Epidermal melanocyte (primary cell): ENCODE measurements around the gene PALB2.
"Not testable (repeated sequence)": the region's sequence is repeated elsewhere in the genome, so short reads cannot be mapped to it uniquely, and the experiment has no call there.

Experiments
- DNase-seq: peaks from one replicate; pipeline ENCODE4 v3.0.0; 2011; ENCODE audit warnings: low spot score; ENCODE audit not compliant: insufficient read length

PALB2 gene

GRCh38 chr16:23584186-23585076, 56.7 kb downstream of the PALB2 start:
- no peak for DNase-seq

- not testable (repeated sequence) for DNase-seq
Observed at GRCh38 chr16:23583271-23583670, 57.8 kb downstream of the PALB2 start.

- no peak for DNase-seq
Observed at GRCh38 chr16:23581764-23582163, 59.3 kb downstream of the PALB2 start.

GRCh38 chr16:23580391-23580790, 60.7 kb downstream of the PALB2 start:
- no peak for DNase-seq

- DNase-seq, result no peak
Observed at GRCh38 chr16:23579371-23579770, 61.7 kb downstream of the PALB2 start.

- no peak for DNase-seq
Observed at GRCh38 chr16:23578101-23578830, 62.8 kb downstream of the PALB2 start.

GRCh38 chr16:23577493-23577892, 63.6 kb downstream of the PALB2 start:
- no peak for DNase-seq

GRCh38 chr16:23575834-23576233, 65.3 kb downstream of the PALB2 start:
- DNase-seq, result no peak

GRCh38 chr16:23573817-23574216, 67.3 kb downstream of the PALB2 start:
- DNase-seq, result no peak

GRCh38 chr16:23572394-23572793, 68.7 kb downstream of the PALB2 start:
- DNase-seq, result no peak

- no peak for DNase-seq
Observed at GRCh38 chr16:23571895-23572294, 69.2 kb downstream of the PALB2 start.

GRCh38 chr16:23570992-23571632, 70.0 kb downstream of the PALB2 start:
- no peak for DNase-seq

GRCh38 chr16:23567602-23568001, 73.5 kb downstream of the PALB2 start:
- DNase-seq, result no peak

- DNase-seq, result peak; percentile 56
Observed at GRCh38 chr16:23566724-23567123, 74.4 kb downstream of the PALB2 start.

- DNase-seq, result no peak
Observed at GRCh38 chr16:23564575-23565363, 76.3 kb downstream of the PALB2 start.

- DNase-seq, result no peak
Observed at GRCh38 chr16:23563186-23563585, 77.9 kb downstream of the PALB2 start.

- DNase-seq, result no peak
Observed at GRCh38 chr16:23562505-23562904, 78.6 kb downstream of the PALB2 start.

- no peak for DNase-seq
Observed at GRCh38 chr16:23561586-23561985, 79.5 kb downstream of the PALB2 start.

- DNase-seq, result no peak
Observed at GRCh38 chr16:23557779-23558702, 83.1 kb downstream of the PALB2 start.
